ENCODE results near the gene OR6C75.
"Not testable (repeated sequence)": the region's sequence is repeated elsewhere in the genome, so short reads cannot be mapped to it uniquely, and the experiment has no call there.

Gene OR6C75

DNA sequence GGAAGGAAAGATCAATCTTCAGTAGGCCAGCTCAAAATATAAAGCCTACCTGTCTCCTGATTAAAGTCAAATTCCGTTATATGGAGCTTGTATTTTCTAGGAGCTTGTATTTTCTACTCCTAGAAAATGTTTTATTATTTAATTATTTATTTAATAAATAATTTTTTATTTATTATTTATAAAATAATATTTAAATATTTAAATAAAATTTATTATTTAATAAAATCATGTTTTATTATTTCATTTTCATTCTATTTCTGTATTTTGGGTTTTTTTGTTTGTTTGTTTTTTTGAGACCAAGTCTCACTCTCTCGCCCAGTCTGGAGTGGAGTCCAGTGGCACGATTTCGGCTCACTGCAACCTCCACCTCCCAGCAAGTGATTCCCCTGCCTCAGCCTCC, 9.7 kb downstream of the OR6C75 start:
- TF ChIP-seq, protein P1, sequence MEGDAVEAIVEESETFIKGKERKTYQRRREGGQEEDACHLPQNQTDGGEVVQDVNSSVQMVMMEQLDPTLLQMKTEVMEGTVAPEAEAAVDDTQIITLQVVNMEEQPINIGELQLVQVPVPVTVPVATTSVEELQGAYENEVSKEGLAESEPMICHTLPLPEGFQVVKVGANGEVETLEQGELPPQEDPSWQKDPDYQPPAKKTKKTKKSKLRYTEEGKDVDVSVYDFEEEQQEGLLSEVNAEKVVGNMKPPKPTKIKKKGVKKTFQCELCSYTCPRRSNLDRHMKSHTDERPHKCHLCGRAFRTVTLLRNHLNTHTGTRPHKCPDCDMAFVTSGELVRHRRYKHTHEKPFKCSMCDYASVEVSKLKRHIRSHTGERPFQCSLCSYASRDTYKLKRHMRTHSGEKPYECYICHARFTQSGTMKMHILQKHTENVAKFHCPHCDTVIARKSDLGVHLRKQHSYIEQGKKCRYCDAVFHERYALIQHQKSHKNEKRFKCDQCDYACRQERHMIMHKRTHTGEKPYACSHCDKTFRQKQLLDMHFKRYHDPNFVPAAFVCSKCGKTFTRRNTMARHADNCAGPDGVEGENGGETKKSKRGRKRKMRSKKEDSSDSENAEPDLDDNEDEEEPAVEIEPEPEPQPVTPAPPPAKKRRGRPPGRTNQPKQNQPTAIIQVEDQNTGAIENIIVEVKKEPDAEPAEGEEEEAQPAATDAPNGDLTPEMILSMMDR (IDR thresholded peaks at IDR 0.05; ENCODE audit: low read depth, low read length): no peak
- in situ Hi-C loops (cut with HindIII; ENCODE audit: low sequenced_read_pairs): no loop called here
- no peak overlapping the region for H3K4me3 ChIP-seq (ENCODE audit: low read depth, low read length)
- DNase-seq (ENCODE audit: low read depth, low spot score): no peak

DNA sequence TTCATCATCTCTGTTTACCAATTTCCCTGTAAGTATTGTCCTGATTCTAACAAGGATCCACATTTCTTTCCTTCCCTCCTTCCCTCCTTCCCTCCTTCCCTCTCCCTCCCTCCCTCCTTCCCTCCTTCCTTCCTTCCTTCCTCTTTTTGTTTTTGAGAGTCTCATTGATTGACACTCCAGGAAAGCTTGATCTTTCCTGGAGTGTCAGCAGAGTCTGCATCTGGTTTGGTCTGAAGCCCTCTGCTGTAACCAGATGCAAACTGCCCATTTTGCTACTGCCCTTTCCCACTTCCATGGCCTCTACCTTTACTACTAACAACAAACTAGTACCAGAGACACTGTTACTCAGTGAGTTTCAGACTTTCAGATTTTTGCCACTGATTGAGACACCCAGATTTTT, 23.1 kb downstream of the OR6C75 start:
- TF ChIP-seq, protein P1 (IDR thresholded peaks at IDR 0.05; ENCODE audit: low read depth, low read length): no peak
- in situ Hi-C loops (cut with HindIII; ENCODE audit: low sequenced_read_pairs): no loop called here
- no peak overlapping the region for H3K4me3 ChIP-seq (ENCODE audit: low read depth, low read length)

DNA sequence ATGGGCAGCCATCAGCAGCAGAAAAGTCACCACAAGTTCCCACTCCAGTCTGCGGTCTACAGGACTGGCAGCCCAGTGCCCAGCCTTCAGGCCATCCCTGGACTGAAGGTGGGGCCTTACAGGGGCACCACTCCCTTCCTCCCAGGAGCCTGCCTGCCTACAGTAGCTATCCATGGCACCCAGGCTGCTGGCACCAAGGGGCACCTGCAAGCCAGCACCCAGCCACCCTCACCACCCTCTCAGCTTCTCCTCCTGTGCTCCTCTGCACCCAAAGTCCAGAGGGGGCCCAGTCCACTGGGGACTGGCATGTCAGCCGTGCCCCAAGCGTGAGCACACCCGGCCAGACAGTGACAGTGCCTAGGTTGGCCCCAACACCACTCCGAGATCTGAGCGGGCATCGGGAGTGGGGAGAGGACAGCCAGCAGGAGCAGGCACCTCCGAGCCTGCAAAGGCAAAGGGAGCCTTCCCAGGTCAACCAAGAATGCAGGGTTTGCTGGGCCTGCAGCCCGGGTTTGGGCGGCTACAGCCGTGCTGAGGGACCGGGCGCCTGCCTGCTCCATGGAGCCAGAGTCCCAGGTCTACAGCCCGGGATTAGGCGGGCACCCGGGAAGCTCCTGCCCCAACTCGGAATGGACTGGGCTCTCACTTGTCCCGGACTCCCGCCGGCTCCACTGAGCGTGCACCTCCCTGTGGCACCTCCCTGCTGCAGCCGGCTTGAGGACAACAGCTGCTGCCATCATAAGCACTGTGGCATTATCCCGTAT, 29.4 kb downstream of the OR6C75 start:
- TF ChIP-seq, protein P1 (IDR thresholded peaks at IDR 0.05; ENCODE audit: low read depth, low read length): no peak
- no peak overlapping the region for H3K4me3 ChIP-seq (ENCODE audit: low read depth, low read length)
- DNase-seq (ENCODE audit: low read depth, low spot score): no peak
- in situ Hi-C loops (cut with HindIII; ENCODE audit: low sequenced_read_pairs): no loop called here

More for the DNA sequence above, 23.1 kb downstream of the OR6C75 start:
- no peak for DNase-seq (ENCODE audit: low read depth, low spot score)

DNA sequence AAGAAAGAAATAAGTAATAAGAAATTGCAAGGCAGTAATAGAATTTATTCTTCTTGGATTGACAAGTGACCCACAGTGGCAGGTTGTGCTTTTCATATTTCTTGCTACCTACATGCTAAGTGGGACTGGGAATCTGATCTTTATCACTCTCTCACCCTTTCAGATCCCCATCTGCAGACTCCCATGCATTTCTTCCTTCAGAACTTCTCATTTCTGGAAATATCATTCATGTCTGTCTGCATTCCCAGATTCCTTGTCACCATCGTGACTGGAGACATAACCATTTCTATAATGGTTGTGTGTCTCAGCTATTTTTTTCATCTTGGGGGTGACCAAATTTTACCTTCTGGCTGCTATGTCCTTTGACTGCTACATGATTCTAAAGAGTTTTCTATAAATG, 33.6 kb downstream of the OR6C75 start:
- no peak for DNase-seq (ENCODE audit: low read depth, low spot score)
- TF ChIP-seq, protein P1 (IDR thresholded peaks at IDR 0.05; ENCODE audit: low read depth, low read length): no peak
- H3K4me3 ChIP-seq (ENCODE audit: low read depth, low read length): no peak overlapping the region
- in situ Hi-C loops (cut with HindIII; ENCODE audit: low sequenced_read_pairs): no loop called here

DNA sequence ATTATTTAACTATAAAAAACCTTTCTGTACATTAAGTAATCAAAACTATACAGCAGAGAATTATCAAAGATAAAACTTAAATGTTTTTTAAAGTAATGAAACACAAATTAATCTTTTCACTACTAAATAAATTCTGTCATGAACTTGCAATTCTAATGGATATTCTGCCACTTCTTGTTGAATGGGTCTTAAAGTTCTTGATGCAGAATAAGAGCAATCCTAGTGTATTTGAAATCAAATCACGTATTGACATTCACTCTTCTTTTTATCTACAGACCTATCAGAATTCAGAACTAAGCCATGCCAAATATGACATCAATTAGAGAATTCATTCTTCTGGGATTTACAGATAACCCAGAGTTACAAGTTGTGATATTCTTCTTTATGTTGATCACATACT, 37.5 kb downstream of the OR6C75 start, which contains the start of gene OR6C65:
OR6C65 (plus strand) TSS at position 301 of the 400 bp plus-strand sequence; CDS start at position 301, 0 bp downstream.
- no peak for DNase-seq (ENCODE audit: low read depth, low spot score)
- TF ChIP-seq, protein P1 (IDR thresholded peaks at IDR 0.05; ENCODE audit: low read depth, low read length): no peak
- in situ Hi-C loops (cut with HindIII; ENCODE audit: low sequenced_read_pairs): no loop called here
- no peak within 1 kb of the TSS for H3K4me3 ChIP-seq (ENCODE audit: low read depth, low read length)

DNA sequence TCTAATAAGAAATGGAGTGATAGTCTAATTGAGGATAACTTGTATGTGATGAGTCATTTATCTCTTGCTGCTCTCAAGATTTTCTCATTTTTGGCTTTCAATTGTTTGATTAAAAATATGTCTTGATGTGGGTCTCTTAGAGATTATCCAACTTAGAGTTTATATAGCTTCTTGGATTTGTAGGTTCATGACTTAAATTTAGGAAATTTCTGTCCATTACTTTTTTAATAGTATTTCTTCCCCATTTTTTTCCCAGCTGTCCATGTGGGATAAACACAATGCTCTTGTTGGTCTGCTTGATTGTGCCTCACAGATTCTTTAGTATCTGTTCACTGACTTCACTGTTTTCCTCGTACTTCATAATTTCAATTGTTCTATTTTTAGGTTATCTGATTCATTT, 45.1 kb downstream of the OR6C75 start:
- in situ Hi-C loops (cut with HindIII; ENCODE audit: low sequenced_read_pairs): no loop called here
- TF ChIP-seq, protein P1 (IDR thresholded peaks at IDR 0.05; ENCODE audit: low read depth, low read length): no peak
- no peak overlapping the region for H3K4me3 ChIP-seq (ENCODE audit: low read depth, low read length)
- DNase-seq (ENCODE audit: low read depth, low spot score): no peak

DNA sequence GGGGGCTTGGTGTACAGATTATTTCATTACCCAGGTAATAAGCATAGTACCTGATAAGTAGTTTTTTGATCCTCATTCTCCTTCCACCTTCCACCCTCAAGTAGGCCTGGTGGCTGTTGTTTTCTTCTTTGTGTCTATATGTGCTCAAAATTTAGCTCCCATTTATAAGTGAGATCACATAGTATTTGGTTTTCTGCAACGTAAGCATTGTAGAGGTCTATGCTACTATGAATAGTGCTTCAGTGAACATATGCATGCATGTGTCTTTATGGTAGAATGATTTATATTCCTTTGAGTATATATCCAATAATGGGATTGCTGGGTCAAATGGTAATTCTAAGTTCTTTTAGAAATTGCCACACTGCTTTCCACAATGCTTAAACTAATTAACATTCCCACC, 46.4 kb downstream of the OR6C75 start:
- in situ Hi-C loops (cut with HindIII; ENCODE audit: low sequenced_read_pairs); H3K4me3 ChIP-seq (ENCODE audit: low read depth, low read length); DNase-seq (ENCODE audit: low read depth, low spot score): not testable (repeated sequence)

DNA sequence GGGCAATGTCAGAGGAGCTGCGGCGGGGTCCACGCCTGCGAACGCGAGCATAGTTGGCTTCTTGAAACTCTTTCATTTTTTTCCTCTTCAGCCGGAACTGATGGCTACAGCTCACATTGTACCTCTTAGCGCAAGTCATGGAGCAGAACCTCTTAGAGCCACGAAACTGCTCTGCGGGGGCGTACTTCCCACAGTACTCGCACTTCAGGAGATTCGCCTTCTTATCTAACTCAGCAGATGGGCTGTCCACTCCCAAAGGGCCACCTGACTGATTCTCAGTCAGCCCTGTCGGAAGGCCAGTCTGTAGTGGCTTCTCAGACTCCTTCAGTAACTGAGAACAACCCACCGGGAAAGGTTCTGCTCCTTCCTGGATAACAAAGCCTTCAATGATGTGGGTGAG, 49.4 kb downstream of the OR6C75 start:
- DNase-seq (ENCODE audit: low read depth, low spot score); in situ Hi-C loops (cut with HindIII; ENCODE audit: low sequenced_read_pairs): not testable (repeated sequence)

DNA sequence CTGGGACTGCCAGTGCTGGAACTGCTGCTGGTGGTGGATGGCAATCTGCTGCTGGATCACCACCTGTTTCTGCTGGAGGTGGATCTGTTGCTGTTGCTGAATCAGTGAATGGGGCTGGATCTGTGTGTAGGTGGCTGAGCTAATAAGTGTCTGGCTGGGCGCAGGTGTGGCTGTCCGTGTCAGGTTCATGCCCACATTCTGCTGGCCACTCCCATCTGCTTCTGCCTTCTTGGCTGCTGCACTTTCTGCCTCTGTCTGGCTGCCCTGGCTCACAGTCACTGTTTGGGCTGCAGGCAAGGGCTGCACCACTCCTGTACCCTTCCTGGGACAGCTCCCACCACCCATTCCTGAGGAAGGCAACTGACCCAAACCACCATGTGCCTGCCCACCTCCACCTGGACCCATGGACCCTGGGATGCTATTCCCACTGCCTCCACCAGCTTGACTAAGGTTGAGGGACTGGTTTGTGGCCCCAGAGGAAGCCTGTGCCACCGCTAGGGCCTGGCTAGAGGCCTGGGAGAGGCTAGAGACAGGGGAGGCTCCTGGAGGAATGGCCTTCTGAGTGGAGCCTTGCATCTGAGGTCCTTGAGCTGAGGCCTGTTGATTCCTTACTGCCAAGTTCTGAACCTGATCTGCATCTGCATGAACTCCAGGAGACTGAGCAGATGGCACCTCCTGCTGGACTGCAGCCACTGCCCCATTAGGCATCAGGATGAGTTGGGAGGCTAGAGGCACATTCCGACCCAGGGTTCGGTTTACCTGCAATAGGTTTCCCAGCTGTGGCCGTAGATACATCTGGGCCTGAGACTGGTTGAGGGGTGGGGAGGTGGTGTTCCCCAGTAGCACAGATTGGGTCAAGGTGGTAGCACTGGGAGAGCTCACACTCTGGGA, 51.0 kb downstream of the OR6C75 start:
- in situ Hi-C loops (cut with HindIII; ENCODE audit: low sequenced_read_pairs); DNase-seq (ENCODE audit: low read depth, low spot score); H3K4me3 ChIP-seq (ENCODE audit: low read depth, low read length): not testable (repeated sequence)

More for the DNA sequence above, 49.4 kb downstream of the OR6C75 start:
- H3K4me3 ChIP-seq (ENCODE audit: low read depth, low read length): not testable (repeated sequence)

DNA sequence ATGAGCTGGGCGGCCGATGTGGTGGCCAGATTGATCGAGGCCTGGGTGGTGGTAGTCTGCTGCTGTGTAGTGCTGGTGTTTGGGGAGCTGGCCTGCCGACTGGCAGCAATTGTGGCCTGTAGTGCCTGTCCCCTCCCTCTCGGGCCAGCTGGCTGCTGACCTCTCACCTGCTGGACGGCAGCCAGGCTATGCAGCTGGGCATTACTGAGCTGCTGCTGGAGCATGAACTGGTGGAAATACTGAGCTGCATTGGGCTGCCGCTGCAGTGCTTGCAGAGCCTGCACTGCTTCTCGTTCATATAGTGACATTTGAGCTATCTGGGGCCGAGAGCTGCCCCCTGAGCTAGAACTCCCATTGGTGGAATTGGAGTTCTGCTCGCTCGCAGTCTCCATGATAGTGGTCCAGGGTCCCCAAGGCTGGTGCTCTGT, 51.6 kb downstream of the OR6C75 start:
- in situ Hi-C loops (cut with HindIII; ENCODE audit: low sequenced_read_pairs); DNase-seq (ENCODE audit: low read depth, low spot score); H3K4me3 ChIP-seq (ENCODE audit: low read depth, low read length): not testable (repeated sequence)
